Caco-2 (cell line): ENCODE results near the gene MAPT. TPM values are rescaled to one million over a fixed set of nuclear protein-coding genes. Genes with fewer than 3 reads are reported as not detected.

Source experiments
- BruUV-seq: library from RNA; stranded (reverse); fragments of 400-500 nt; replicated peaks from 2 replicates; lab custom pipeline; 2021; lab: Mats Ljungman, UMichigan
- CTCF ChIA-PET: fragments of 300-600 bp; sonication (Branson Sonifier 250); formaldehyde crosslinking; loops from one replicate; lab custom pipeline; 2022; ENCODE audit warnings: antibody characterized with exemption; lab: Charles Lee
- POLR2A ChIA-PET: fragments of 300-600 bp; sonication (Branson Sonifier 250); formaldehyde crosslinking; loops from one replicate; lab custom pipeline; 2022; ENCODE audit warnings: antibody characterized with exemption; lab: Charles Lee
- DNase-seq, 2 experiments: peaks; one replicate each; pipeline versions ENCODE4 v3.0.0 to v3.0.0-alpha.2; 2020 to 2022
- H3K27me3 ChIP-seq: replicated peaks from 2 replicates; pipeline ENCODE4 v1.6.0; 2011; ENCODE audit warnings: low read length; ENCODE audit not compliant: control insufficient read depth, insufficient read depth
- H3K36me3 ChIP-seq: 2 replicates; pipeline ENCODE4 v1.5.1; 2011; ENCODE audit warnings: low read length; ENCODE audit not compliant: control insufficient read depth, insufficient read depth
- H3K4me1 ChIP-seq: fragments of 250-450 bp; sonication (Bioruptor Pico); 2 replicates; pipeline ENCODE4 v1.5.1; 2020; ENCODE audit warnings: mild to moderate bottlenecking
- H3K4me3 ChIP-seq: 2 replicates; pipeline ENCODE4 v1.5.1; 2011; ENCODE audit warnings: low read depth, mild to moderate bottlenecking, control low read depth, low read length
- H3K9me3 ChIP-seq: fragments of 250-450 bp; sonication (Bioruptor Pico); 2 replicates; pipeline ENCODE4 v1.5.1; 2020; ENCODE audit warnings: mild to moderate bottlenecking, moderate library complexity
- H3K27ac Mint-ChIP-seq: one replicate; pipeline ENCODE4 v1.8.0; 2022; ENCODE audit warnings: mixed read lengths; ENCODE audit not compliant: unreplicated experiment
- H3K27me3 Mint-ChIP-seq: one replicate; pipeline ENCODE4 v1.8.0; 2022; ENCODE audit warnings: mixed read lengths; ENCODE audit not compliant: insufficient read depth, unreplicated experiment
- H3K36me3 Mint-ChIP-seq: one replicate; pipeline ENCODE4 v1.8.0; 2022; ENCODE audit warnings: mild to moderate bottlenecking, mixed read lengths; ENCODE audit not compliant: insufficient read depth, unreplicated experiment
- H3K4me1 Mint-ChIP-seq: one replicate; pipeline ENCODE4 v1.8.0; 2022; ENCODE audit warnings: low read depth, mixed read lengths; ENCODE audit not compliant: unreplicated experiment
- H3K4me3 Mint-ChIP-seq: one replicate; pipeline ENCODE4 v1.8.0; 2022; ENCODE audit warnings: mild to moderate bottlenecking, moderate library complexity, mixed read lengths; ENCODE audit not compliant: unreplicated experiment
- H3K9me3 Mint-ChIP-seq: one replicate; pipeline ENCODE4 v1.8.0; 2022; ENCODE audit warnings: mixed read lengths; ENCODE audit not compliant: unreplicated experiment
- CTCF ChIP-seq, 2 experiments: fragments of 200-600 bp in 1 of 2; IDR thresholded peaks; 1 replicate in 1 of 2; 2 replicates in 1 of 2; pipeline versions ENCODE4 v1.5.1 to v1.8.0; 2011 to 2022; ENCODE audit warnings: antibody characterized with exemption in 1 of 2, control low read depth in 1 of 2, inconsistent platforms in 1 of 2, low read depth in 1 of 2, low read length in 1 of 2, mild to moderate bottlenecking in 1 of 2, moderate library complexity in 1 of 2; ENCODE audit not compliant: insufficient read depth in 1 of 2, severe bottlenecking in 1 of 2, unreplicated experiment in 1 of 2
- intact Hi-C: fragments of 100-400 bp; cut with micrococcal nuclease; formaldehyde crosslinking; loops from one replicate; pipeline ENCODE4 v1.10.0; 2022; ENCODE audit not compliant: unreplicated experiment
- total RNA-seq: library from RNA; stranded (reverse); gene quantifications from 2 replicates; pipeline ENCODE4 v1.2.3, GENCODE V29; 2022

MAPT gene
- total RNA-seq, 1 experiment from 2014 or later = 0.95 TPM

- H3K36me3 ChIP-seq = no peaks in the 10 kb centered on the region
- no peak for TF ChIP-seq CTCF (IDR thresholded peaks at IDR 0.05; ENCODE audit: insufficient read depth in 1 of 2, low read depth in 1 of 2, low read length in 1 of 2, severe bottlenecking in 1 of 2, unreplicated experiment in 1 of 2)
- ChIA-PET CTCF (interaction anchor here (0.8 to 2.8 kb wide), 4 partner anchors 17 to 216 kb away, joined by 4 to 14 read pairs (median 5); no protein-coding TSS in a partner anchor), POLR2A (no interaction called here)
- H3K4me3 Mint-ChIP-seq = no peak overlapping the region
- no peaks in the 10 kb centered on the region for H3K4me1 Mint-ChIP-seq
- no TSS peak for BruUV-seq
- H3K27ac Mint-ChIP-seq = no peak overlapping the region
- H3K27me3 ChIP-seq = no peaks in the 10 kb centered on the region; the same call in 1 of the 2 replicates
- no peak for DNase-seq
- no peaks in the 10 kb centered on the region for H3K9me3 Mint-ChIP-seq
- H3K9me3 ChIP-seq = no peaks in the 10 kb centered on the region
- no peaks in the 10 kb centered on the region for H3K4me1 ChIP-seq
- peaks cover 5% of the 10 kb centered on the region for H3K36me3 Mint-ChIP-seq
- intact Hi-C loops = loop anchor here (1.0 to 5.0 kb wide), 2 partner anchors 130 to 212 kb away; no protein-coding TSS in a partner anchor
- H3K27me3 Mint-ChIP-seq = peaks cover 17% of the 10 kb centered on the region
- H3K4me3 ChIP-seq = no peak overlapping the region
Measured at GRCh38 chr17:45851873-45852272, 42.5 kb upstream of the MAPT start.

DNA sequence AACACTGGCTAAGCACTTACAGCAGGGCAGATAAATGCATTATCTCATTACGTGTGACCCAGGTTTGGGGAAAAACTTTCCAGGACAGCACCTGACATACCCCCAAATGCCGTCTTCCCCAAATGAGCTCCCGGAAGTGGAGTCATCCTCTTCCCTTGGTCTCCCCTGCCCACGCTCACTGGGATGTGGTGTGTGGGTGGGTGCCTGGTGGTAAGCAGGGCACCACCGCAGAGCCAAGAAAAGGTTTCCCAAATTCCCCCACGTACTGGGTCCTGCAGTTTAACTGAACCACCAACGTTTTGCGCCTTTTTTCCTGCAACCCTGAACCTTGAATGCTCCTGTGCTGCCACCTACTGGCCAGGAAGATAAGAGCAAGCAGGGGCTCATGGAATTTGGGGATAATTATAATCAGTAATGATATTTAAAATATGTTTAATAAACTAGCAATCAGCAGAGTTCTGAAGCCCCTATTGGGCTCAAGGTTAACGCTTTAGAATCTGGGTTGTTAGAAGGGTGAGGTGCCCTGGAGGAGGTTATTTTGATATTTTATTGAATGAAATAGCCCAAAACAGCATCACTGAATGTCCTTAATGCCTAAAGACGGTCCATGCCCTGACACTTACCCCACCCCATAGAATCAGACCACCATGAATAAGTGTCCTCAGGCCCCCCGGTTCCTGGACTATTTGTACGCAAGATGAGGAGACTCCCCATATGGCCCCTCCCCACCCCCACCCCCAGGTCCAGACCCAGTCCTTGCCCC lies 41.6 kb upstream of the MAPT start:
- intact Hi-C loops = loop anchor here (1.0 to 5.0 kb wide), 2 partner anchors 130 to 212 kb away; no protein-coding TSS in a partner anchor
- Mint-ChIP-seq H3K27me3 (peaks cover 14% of the 10 kb centered on the region), H3K9me3 (no peaks in the 10 kb centered on the region), H3K36me3 (peaks cover 5% of the 10 kb centered on the region), H3K27ac (no peak overlapping the region), H3K4me1 (peaks cover 1% of the 10 kb centered on the region), H3K4me3 (no peak overlapping the region)
- peak; percentile 90 to 92 for TF ChIP-seq CTCF (IDR thresholded peaks at IDR 0.05; ENCODE audit: insufficient read depth in 1 of 2, low read depth in 1 of 2, low read length in 1 of 2, severe bottlenecking in 1 of 2, unreplicated experiment in 1 of 2)
- DNase-seq = peak; percentile 66 to 76
- H3K4me1 ChIP-seq = peaks cover 1% of the 10 kb centered on the region; the same call in 1 of the 2 replicates
- ChIA-PET POLR2A (no interaction called here), CTCF (interaction anchor here (0.6 to 2.8 kb wide), 4 partner anchors 18 to 217 kb away, joined by 3 to 14 read pairs (median 5); no protein-coding TSS in a partner anchor)
- no peaks in the 10 kb centered on the region for H3K9me3 ChIP-seq
- H3K27me3 ChIP-seq = no peaks in the 10 kb centered on the region; the same call in 1 of the 2 replicates
- no peak overlapping the region for H3K4me3 ChIP-seq
- BruUV-seq = no TSS peak
- no peaks in the 10 kb centered on the region for H3K36me3 ChIP-seq

- Mint-ChIP-seq H3K4me1 (peaks cover 8% of the 10 kb centered on the region), H3K9me3 (no peaks in the 10 kb centered on the region), H3K27me3 (peaks cover 16% of the 10 kb centered on the region), H3K36me3 (peaks cover 10% of the 10 kb centered on the region), H3K27ac (no peak overlapping the region), H3K4me3 (no peak overlapping the region)
- ChIA-PET CTCF (interaction anchor here (1.9 kb wide), 1 partner anchor 214 kb away, joined by 4 read pairs; no protein-coding TSS in a partner anchor), POLR2A (no interaction called here)
- no peaks in the 10 kb centered on the region for H3K9me3 ChIP-seq
- no peak overlapping the region for H3K4me3 ChIP-seq
- DNase-seq = no peak
- intact Hi-C loops = loop anchor here (5.0 kb wide), 1 partner anchor 132 kb away; no protein-coding TSS in a partner anchor
- TF ChIP-seq CTCF (IDR thresholded peaks at IDR 0.05; ENCODE audit: insufficient read depth in 1 of 2, low read depth in 1 of 2, low read length in 1 of 2, severe bottlenecking in 1 of 2, unreplicated experiment in 1 of 2) = no peak
- no peaks in the 10 kb centered on the region; the same call in 1 of the 2 replicates for H3K27me3 ChIP-seq
- H3K4me1 ChIP-seq = peaks cover 5% of the 10 kb centered on the region; the same call in 1 of the 2 replicates
- BruUV-seq = no TSS peak
- H3K36me3 ChIP-seq = no peaks in the 10 kb centered on the region
Measured at GRCh38 chr17:45854209-45854608, 40.1 kb upstream of the MAPT start.
